GM23338 (cell line): ENCODE measurements around the gene CCS. TPM values are rescaled to one million over a fixed set of nuclear protein-coding genes. Genes with fewer than 3 reads are reported as not detected.

Source experiments
- ATAC-seq: fragments of 200-7000 bp; cut with Tn5 transposase; 3 replicates; pipeline ENCODE4 v1.9.1; 2020
- DNase-seq: peaks from one replicate; pipeline ENCODE4 v3.0.0-alpha.2; 2015; ENCODE audit warnings: low spot score
- H2AFZ ChIP-seq: fragments of 200-600 bp; sonication (generic); 2 replicates; pipeline ENCODE4 v1.8.0; 2016; ENCODE audit warnings: antibody characterized with exemption, mild to moderate bottlenecking, moderate library complexity
- H3F3A ChIP-seq: fragments of 200-600 bp; sonication (generic); replicated peaks from 2 replicates; pipeline ENCODE4 v1.8.0; 2017; ENCODE audit warnings: antibody characterized with exemption, mixed run types, low read depth
- H3K27ac ChIP-seq: fragments of 200-600 bp; sonication (generic); 2 replicates; pipeline ENCODE4 v1.6.1; 2016; ENCODE audit warnings: low read depth
- H3K27me3 ChIP-seq: fragments of 200-600 bp; sonication (generic); 2 replicates; pipeline ENCODE4 v1.8.0; 2016; ENCODE audit warnings: mild to moderate bottlenecking, mixed run types, moderate library complexity; ENCODE audit not compliant: insufficient read depth
- H3K36me3 ChIP-seq: fragments of 200-600 bp; sonication (generic); 2 replicates; pipeline ENCODE4 v1.8.0; 2016; ENCODE audit warnings: mild to moderate bottlenecking; ENCODE audit not compliant: insufficient read depth
- H3K4me1 ChIP-seq: fragments of 200-600 bp; sonication (generic); 2 replicates; pipeline ENCODE4 v1.8.0; 2016; ENCODE audit warnings: mild to moderate bottlenecking, moderate library complexity; ENCODE audit not compliant: insufficient read depth
- H3K4me2 ChIP-seq: fragments of 200-600 bp; sonication (generic); 2 replicates; pipeline ENCODE4 v1.7.1; 2017; ENCODE audit warnings: mixed run types
- H3K4me3 ChIP-seq: fragments of 200-600 bp; sonication (generic); 2 replicates; pipeline ENCODE4 v1.6.1; 2016; ENCODE audit warnings: mixed run types
- H3K79me2 ChIP-seq: fragments of 200-600 bp; sonication (generic); replicated peaks from 2 replicates; pipeline ENCODE4 v1.8.0; 2017; ENCODE audit warnings: mild to moderate bottlenecking; ENCODE audit not compliant: insufficient read depth
- H3K9me2 ChIP-seq: fragments of 200-600 bp; sonication (generic); 2 replicates; pipeline ENCODE4 v1.8.0; 2017; ENCODE audit not compliant: insufficient read depth
- H4K20me1 ChIP-seq: fragments of 200-600 bp; sonication (generic); replicated peaks from 2 replicates; pipeline ENCODE4 v1.8.0; 2017; ENCODE audit warnings: mild to moderate bottlenecking; ENCODE audit not compliant: insufficient read depth
- H3K27ac Mint-ChIP-seq: 2 replicates; pipeline ENCODE4 v1.8.0; 2020; ENCODE audit warnings: inconsistent platforms, mild to moderate bottlenecking, moderate library complexity, mixed read lengths
- H3K27me3 Mint-ChIP-seq: 3 replicates; pipeline ENCODE4 v1.8.0; 2022; ENCODE audit warnings: low read depth, mild to moderate bottlenecking, moderate library complexity, mixed read lengths, inconsistent platforms; ENCODE audit not compliant: insufficient read depth, poor library complexity
- H3K36me3 Mint-ChIP-seq: 3 replicates; pipeline ENCODE4 v1.8.0; 2021; ENCODE audit warnings: low read depth, mild to moderate bottlenecking, inconsistent platforms, moderate library complexity, mixed read lengths
- H3K4me1 Mint-ChIP-seq: 3 replicates; pipeline ENCODE4 v1.8.0; 2020; ENCODE audit warnings: mild to moderate bottlenecking, inconsistent platforms, mixed read lengths
- H3K4me3 Mint-ChIP-seq: 3 replicates; pipeline ENCODE4 v1.8.0; 2021; ENCODE audit warnings: moderate library complexity, mild to moderate bottlenecking, inconsistent platforms, mixed read lengths
- H3K9me3 Mint-ChIP-seq: 3 replicates; pipeline ENCODE4 v1.8.0; 2020; ENCODE audit warnings: moderate library complexity, mild to moderate bottlenecking, inconsistent platforms, mixed read lengths
- CREB1 ChIP-seq: fragments of 250-450 bp; sonication (Bioruptor Pico); IDR thresholded peaks from 2 replicates; pipeline ENCODE4 v1.5.0; 2020; ENCODE audit warnings: low read depth, mild to moderate bottlenecking, moderate library complexity
- CTCF ChIP-seq, 2 experiments: fragments of 200-600 bp in 1 of 2; sonication (generic) in 1 of 2; conservative IDR thresholded peaks; 2 replicates each; pipeline versions ENCODE4 v1.5.1 to v1.6.1; 2016 to 2017; ENCODE audit warnings: antibody characterized with exemption in 2 of 2, low read depth in 2 of 2, mild to moderate bottlenecking in 2 of 2, moderate library complexity in 1 of 2
- EZH2 ChIP-seq: fragments of 200-600 bp; sonication (generic); IDR thresholded peaks from one replicate; pipeline ENCODE4 v1.8.0; 2017; ENCODE audit warnings: antibody characterized with exemption, mild to moderate bottlenecking, low read depth; ENCODE audit not compliant: unreplicated experiment
- EZH2phosphoT487 ChIP-seq: fragments of 200-600 bp; sonication (generic); IDR thresholded peaks from one replicate; pipeline ENCODE4 v1.8.1; 2018; ENCODE audit warnings: antibody characterized with exemption; ENCODE audit not compliant: unreplicated experiment
- JUNB ChIP-seq: IDR thresholded peaks from one replicate; pipeline ENCODE4 v1.6.1; 2016; ENCODE audit warnings: antibody characterized with exemption; ENCODE audit not compliant: unreplicated experiment
- POLR2AphosphoS5 ChIP-seq: IDR thresholded peaks from 2 replicates; pipeline ENCODE4 v1.6.1; 2016; ENCODE audit warnings: antibody characterized with exemption, low read depth
- REST ChIP-seq: IDR thresholded peaks from one replicate; pipeline ENCODE4 v1.6.1; 2018; ENCODE audit warnings: antibody characterized with exemption; ENCODE audit not compliant: unreplicated experiment
- STAT1 ChIP-seq: IDR thresholded peaks from one replicate; pipeline ENCODE4 v1.6.1; 2016; ENCODE audit warnings: antibody characterized with exemption; ENCODE audit not compliant: unreplicated experiment
- ZNF114 ChIP-seq: fragments of 250-450 bp; sonication (Bioruptor Pico); IDR thresholded peaks from 2 replicates; pipeline ENCODE4 v1.5.0; 2020; ENCODE audit warnings: mild to moderate bottlenecking, moderate library complexity
- ZNF331 ChIP-seq: fragments of 250-450 bp; sonication (Bioruptor Pico); IDR thresholded peaks from 2 replicates; pipeline ENCODE4 v1.5.0; 2020; ENCODE audit warnings: low read depth, mild to moderate bottlenecking, moderate library complexity
- polyA plus RNA-seq: library from polyadenylated mRNA; unstranded; fragments of >200 nt; fragmentation: Nextera tagmentation; extraction: Ambion mirVana; gene quantifications from 2 replicates; pipeline ENCODE4 v1.2.1, GENCODE V29; 2016
- total RNA-seq: library from RNA; depleted of rRNA; stranded (reverse); fragments of >200 nt; shearing (Covaris generic); gene quantifications from 2 replicates; pipeline ENCODE4 v1.2.3, GENCODE V29; 2014

The CCS gene
- total and polyA plus RNA-seq, 2 experiments from 2014 or later: 36.1 to 60.7 TPM

DNA sequence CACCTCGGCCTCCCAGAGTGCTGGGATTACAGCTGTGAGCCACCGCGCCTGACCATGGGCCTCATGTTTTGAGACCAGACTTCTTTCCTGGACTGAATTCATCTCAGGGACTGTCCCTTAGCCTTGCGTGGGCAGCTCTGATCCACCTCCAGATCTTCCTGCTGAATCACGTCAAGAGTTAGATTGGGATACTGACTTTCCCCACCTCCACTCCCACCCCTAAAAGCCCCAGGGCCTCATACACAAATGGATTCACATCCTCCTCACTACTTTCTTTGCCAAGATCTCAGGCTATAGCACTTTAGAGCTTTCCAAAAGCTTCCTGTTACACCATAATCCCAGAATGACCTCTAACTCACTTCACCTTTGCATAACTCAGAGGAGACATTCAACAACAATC is 12.2 kb upstream of the CCS start:
- Histone ChIP-seq H4K20me1 (no peaks in the 10 kb centered on the region), H3K36me3 (no peaks in the 10 kb centered on the region; the same call in 1 of the 2 replicates), H3K79me2 (no peaks in the 10 kb centered on the region), H2AFZ (no peak overlapping the region), H3K27me3 (no peaks in the 10 kb centered on the region), H3K4me1 (no peaks in the 10 kb centered on the region), H3K4me2 (no peak overlapping the region), H3K4me3 (no peak overlapping the region), H3K9me2 (no peaks in the 10 kb centered on the region), H3K27ac (no peak overlapping the region), H3F3A (0 out of 2 replicates have a peak, but pooled peaks cover 6% of the 10 kb centered on the region)
- H3K27me3 Mint-ChIP-seq: peaks cover 10% of the 10 kb centered on the region
- no peak overlapping the region for H3K27ac Mint-ChIP-seq
- no peaks in the 10 kb centered on the region; the same call in 2 of the 3 replicates for H3K4me1 Mint-ChIP-seq
- no peak for ATAC-seq
- TF ChIP-seq CTCF (conservative IDR thresholded peaks at IDR 0.05; ENCODE audit: low read depth in 2 of 2) (no peak), ZNF114 (CRISPR knock-in tag) (no peak), REST (no peak), ZNF331 (CRISPR knock-in tag) (no peak), CREB1 (no peak), EZH2 (no peak)
- H3K36me3 Mint-ChIP-seq: peaks cover 15% of the 10 kb centered on the region
- DNase-seq: no peak
- no peak overlapping the region for H3K4me3 Mint-ChIP-seq
- H3K9me3 Mint-ChIP-seq: peaks cover 43% of the 10 kb centered on the region

- H3K4me1 ChIP-seq: no peaks in the 10 kb centered on the region
- H3K9me2 ChIP-seq: no peaks in the 10 kb centered on the region
- H3K27me3 ChIP-seq: no peaks in the 10 kb centered on the region
- H2AFZ ChIP-seq: no peak overlapping the region
- Mint-ChIP-seq H3K4me3 (no peak overlapping the region), H3K9me3 (peaks cover 44% of the 10 kb centered on the region), H3K27me3 (peaks cover 10% of the 10 kb centered on the region), H3K27ac (no peak overlapping the region), H3K4me1 (no peaks in the 10 kb centered on the region; the same call in 2 of the 3 replicates), H3K36me3 (peaks cover 17% of the 10 kb centered on the region)
- H3K4me3 ChIP-seq: no peak overlapping the region
- H3K79me2 ChIP-seq: no peaks in the 10 kb centered on the region
- no peaks in the 10 kb centered on the region for H4K20me1 ChIP-seq
- no peak for ATAC-seq
- no peak overlapping the region for H3K4me2 ChIP-seq
- no peak overlapping the region for H3K27ac ChIP-seq
- H3K36me3 ChIP-seq: no peaks in the 10 kb centered on the region; the same call in 1 of the 2 replicates
- H3F3A ChIP-seq: 0 out of 2 replicates have a peak, but pooled peaks cover 6% of the 10 kb centered on the region
- DNase-seq: no peak
- TF ChIP-seq ZNF331 (CRISPR knock-in tag) (no peak), REST (no peak), EZH2phosphoT487 (no peak), CREB1 (no peak), STAT1 (no peak), CTCF (conservative IDR thresholded peaks at IDR 0.05; ENCODE audit: low read depth in 2 of 2) (no peak), EZH2 (no peak), POLR2AphosphoS5 (no peak), JUNB (no peak)
Measured at GRCh38 chr11:66581261-66581660, 11.7 kb upstream of the CCS start.
